K562 (cell line): ENCODE measurements around the gene CD93. TPM values are rescaled to one million over a fixed set of nuclear protein-coding genes. Genes with fewer than 3 reads are reported as not detected.

ENCODE experiments used
- ARID4B ChIP-seq: sonication (generic); formaldehyde crosslinking; IDR thresholded peaks from 2 replicates; pipeline ENCODE4 v1.8.0; 2022; ENCODE audit warnings: mild to moderate bottlenecking, missing genetic modification reagents
- BRD9 ChIP-seq: fragments of 450-650 bp; IDR thresholded peaks from 2 replicates; pipeline ENCODE4 v1.6.1; 2018; ENCODE audit warnings: low read depth; ENCODE audit not compliant: partially characterized antibody
- DACH1 ChIP-seq: fragments of 450-650 bp; IDR thresholded peaks from 2 replicates; pipeline ENCODE4 v1.6.1; 2018; ENCODE audit not compliant: partially characterized antibody
- FOXO4 ChIP-seq: fragments of 450-650 bp; formaldehyde crosslinking; IDR thresholded peaks from 2 replicates; pipeline ENCODE4 v1.4.0; 2020; ENCODE audit warnings: mild to moderate bottlenecking, moderate library complexity
- GTF2F1 ChIP-seq: IDR thresholded peaks from 2 replicates; pipeline ENCODE4 v1.6.1; 2011; ENCODE audit warnings: low read depth, low read length, improper control_type of control experiment
- JUND ChIP-seq, 2 experiments: IDR thresholded peaks; 2 replicates in 1 of 2; 3 replicates in 1 of 2; pipeline ENCODE4 v1.6.1; 2011; ENCODE audit warnings: borderline replicate concordance in 2 of 2, low read depth in 2 of 2, low read length in 2 of 2, improper control_type of control experiment in 1 of 2, missing biosample characterization in 1 of 2, missing genetic modification characterization in 1 of 2, missing genetic modification reagents in 1 of 2
- NCOA1 ChIP-seq: fragments of 450-650 bp; IDR thresholded peaks from 2 replicates; pipeline ENCODE4 v1.6.1; 2016; ENCODE audit warnings: low read depth
- NELFE ChIP-seq: IDR thresholded peaks from 2 replicates; pipeline ENCODE4 v1.6.1; 2011; ENCODE audit warnings: mild to moderate bottlenecking; ENCODE audit not compliant: insufficient read depth, insufficient read length
- NKRF ChIP-seq: fragments of 450-650 bp; IDR thresholded peaks from 2 replicates; pipeline ENCODE4 v1.6.1; 2016; ENCODE audit warnings: borderline replicate concordance
- POLR3G ChIP-seq: IDR thresholded peaks from 2 replicates; pipeline ENCODE4 v1.6.1; 2011; ENCODE audit not compliant: insufficient read length, insufficient replicate concordance; ENCODE audit errors: extremely low read depth
- PTRF ChIP-seq: fragments of 450-650 bp; IDR thresholded peaks from 2 replicates; pipeline ENCODE4 v1.6.1; 2016; ENCODE audit warnings: mild to moderate bottlenecking, missing genetic modification characterization, missing compliant biosample characterization
- RBM39 ChIP-seq: fragments of 200-400 bp; formaldehyde crosslinking; optimal IDR thresholded peaks from 2 replicates; pipeline ENCODE3; 2018; ENCODE audit warnings: low read depth, low read length
- SAP30 ChIP-seq: fragments of 200-600 bp; sonication (generic); IDR thresholded peaks from 2 replicates; pipeline ENCODE4 v1.6.1; 2012; ENCODE audit warnings: borderline replicate concordance, low read depth, mild to moderate bottlenecking, moderate library complexity, low read length, control low read depth, inconsistent platforms; ENCODE audit not compliant: insufficient read depth, poor library complexity, severe bottlenecking
- SRF ChIP-seq, 2 experiments: fragments of 250-450, 450-650 bp in 1 of 2; sonication (Bioruptor Pico) in 1 of 2; sonication (generic) in 1 of 2; formaldehyde crosslinking; IDR thresholded peaks; 2 replicates each; pipeline versions ENCODE4 v1.5.0 to v1.5.1; 2020 to 2022; ENCODE audit warnings: mild to moderate bottlenecking in 1 of 2, missing genetic modification reagents in 1 of 2
- TBP ChIP-seq: optimal IDR thresholded peaks from 2 replicates; pipeline ENCODE3; 2011; ENCODE audit warnings: low read depth, low read length, improper control_type of control experiment
- TRIM24 ChIP-seq, 2 experiments: fragments of 450-650 bp; IDR thresholded peaks; 2 replicates each; pipeline ENCODE4 v1.6.1; 2016
- ZNF584 ChIP-seq: fragments of 200-800 bp; sonication (Bioruptor generic); IDR thresholded peaks from 2 replicates; pipeline ENCODE4 v1.6.1; 2016; ENCODE audit warnings: low read depth, mild to moderate bottlenecking, missing genetic modification characterization, missing compliant biosample characterization
- ZNF717 ChIP-seq: fragments of 250-450 bp; sonication (Bioruptor Pico); IDR thresholded peaks from 2 replicates; pipeline ENCODE4 v1.5.0; 2021
- ZNF77 ChIP-seq: fragments of 250-450 bp; sonication (Bioruptor Pico); IDR thresholded peaks from 2 replicates; pipeline ENCODE4 v1.5.0; 2020
- polyA plus RNA-seq, 8 experiments: library from polyadenylated mRNA; depleted of rRNA in 4 of 8; stranded (reverse) in 5 of 8; unstranded in 3 of 8; fragments of >200 nt; fragmentation: Nextera tagmentation in 2 of 8; fragmentation: Illumina TruSeq in 1 of 8; extraction: Ambion mirVana in 2 of 8; extraction: Trizol in 1 of 8; gene quantifications; 2 replicates each; pipeline versions ENCODE4 v1.2.1 to v1.2.3, GENCODE V29; 2011 to 2014; ENCODE audit warnings: inconsistent platforms in 1 of 8, missing spikeins in 1 of 8
- total RNA-seq, 7 experiments: library from RNA; depleted of rRNA in 6 of 7; stranded (reverse); fragments of >200 nt in 6 of 7; fragmentation: Illumina TruSeq in 2 of 7; extraction: Trizol in 2 of 7; gene quantifications; 2 replicates each; pipeline versions ENCODE4 v1.2.1 to v1.2.3, GENCODE V29; 2011 to 2021; ENCODE audit warnings: low replicate concordance in 1 of 7

Gene CD93
- total and polyA plus RNA-seq, 9 of the 15 experiments (the other 6 are each of a cell fraction or from before 2014, with no cell fraction given), result 0.03 to 0.20 (median 0.05) TPM

GRCh38 chr20:23132930-23133559, 46.9 kb upstream of the CD93 start (continued):
- TF ChIP-seq TRIM24 (IDR thresholded peaks at IDR 0.05) (peak; percentile 38 to 70; a peak in 1 of 4 replicates), SRF (CRISPR knock-in tag; IDR thresholded peaks at IDR 0.05) (no peak), NELFE (no peak), ZNF77 (CRISPR knock-in tag) (no peak), DACH1 (no peak), ARID4B (CRISPR knock-in tag) (no peak), BRD9 (no peak), NCOA1 (peak; percentile 93), JUND (IDR thresholded peaks at IDR 0.05; ENCODE audit: borderline replicate concordance, low read depth, low read length) (peak; percentile 96), JUND (tag; IDR thresholded peaks at IDR 0.05; ENCODE audit: borderline replicate concordance, low read depth, low read length) (peak; percentile 83; the same call in 1 of the 3 replicates), GTF2F1 (0 out of 2 replicates have a peak, but pooled peaks have one; percentile 49), FOXO4 (CRISPR knock-in tag) (no peak), NKRF (no peak; the same call in 1 of the 2 replicates), ZNF717 (CRISPR knock-in tag) (no peak), RBM39 (no peak), POLR3G (no peak), SAP30 (no peak), PTRF (tag) (no peak), ZNF584 (CRISPR knock-in tag) (no peak; the same call in 1 of the 2 replicates), TBP (no peak)
